Common myeloid progenitor, CD34-positive (primary cell): ENCODE measurements around the gene MAP2K5.

Experiments
- CTCF ChIA-PET: fragments of 350-600 bp; sonication (Branson Sonifier 250); formaldehyde crosslinking; loops from one replicate; lab custom pipeline; 2021; ENCODE audit warnings: antibody characterized with exemption; lab: Charles Lee
- POLR2A ChIA-PET: fragments of 350-600 bp; sonication (Branson Sonifier 250); formaldehyde crosslinking; loops from one replicate; lab custom pipeline; 2021; ENCODE audit warnings: antibody characterized with exemption; lab: Charles Lee
- DNase-seq, 3 donors: peaks; one replicate each; pipeline versions ENCODE4 v3.0.0 to v3.0.0-alpha.2; 2013
- H3K27ac ChIP-seq, 2 experiments: 1 replicate in 1 of 2; 2 replicates in 1 of 2; pipeline ENCODE4 v1.7.0; 2013; ENCODE audit warnings: inconsistent platforms in 2 of 2, low read length in 2 of 2, mild to moderate bottlenecking in 2 of 2, low read depth in 1 of 2, moderate library complexity in 1 of 2; ENCODE audit not compliant: severe bottlenecking in 2 of 2, insufficient read depth in 1 of 2, poor library complexity in 1 of 2
- H3K27me3 ChIP-seq, 5 experiments: replicated peaks in 2 of 5; 1 replicate in 3 of 5; 2 replicates in 2 of 5; pipeline versions ENCODE4 v1.6.1 to v1.7.0; 2013; ENCODE audit warnings: low read length in 4 of 5, mild to moderate bottlenecking in 2 of 5, moderate library complexity in 2 of 5, inconsistent platforms in 1 of 5; ENCODE audit not compliant: insufficient read depth in 5 of 5, control insufficient read depth in 4 of 5
- H3K36me3 ChIP-seq, 4 experiments: 1 replicate in 2 of 4; 2 replicates in 2 of 4; pipeline versions ENCODE4 v1.6.1 to v1.7.0; 2013; ENCODE audit warnings: low read length in 3 of 4, control low read depth in 1 of 4, mild to moderate bottlenecking in 1 of 4; ENCODE audit not compliant: control insufficient read depth in 4 of 4, insufficient read depth in 4 of 4
- H3K4me1 ChIP-seq, 4 experiments: 1 replicate in 3 of 4; 2 replicates in 1 of 4; pipeline versions ENCODE4 v1.6.1 to v1.7.1; 2013; ENCODE audit warnings: low read length in 3 of 4, mild to moderate bottlenecking in 3 of 4, control low read depth in 1 of 4, inconsistent platforms in 1 of 4, moderate library complexity in 1 of 4; ENCODE audit not compliant: control insufficient read depth in 4 of 4, insufficient read depth in 4 of 4; ENCODE audit errors: control extremely low read depth in 1 of 4
- H3K4me3 ChIP-seq, 7 experiments: 1 replicate in 4 of 7; 2 replicates in 3 of 7; pipeline versions ENCODE4 v1.5.1 to v1.7.0; 2013; ENCODE audit warnings: mild to moderate bottlenecking in 7 of 7, low read length in 6 of 7, moderate library complexity in 6 of 7, inconsistent platforms in 2 of 7, low read depth in 2 of 7, control low read depth in 1 of 7; ENCODE audit not compliant: insufficient read depth in 4 of 7, control insufficient read depth in 1 of 7; ENCODE audit errors: extremely low read depth in 1 of 7
- H3K9me3 ChIP-seq, 5 experiments: 1 replicate in 4 of 5; 2 replicates in 1 of 5; pipeline versions ENCODE4 v1.6.1 to v1.7.1; 2013; ENCODE audit warnings: low read length in 4 of 5, mild to moderate bottlenecking in 2 of 5, inconsistent platforms in 1 of 5, low read depth in 1 of 5, moderate library complexity in 1 of 5; ENCODE audit not compliant: control insufficient read depth in 4 of 5, insufficient read depth in 2 of 5; ENCODE audit errors: control extremely low read depth in 1 of 5
- WGBS: methylation state at CpG from one replicate; pipeline ENCODE4 v1.1.5; 2013; ENCODE audit not compliant: insufficient coverage; 5-methylcytosine and 5-hydroxymethylcytosine counted together

The MAP2K5 gene

GRCh38 chr15:67778968-67779548 lies 236.6 kb downstream of the MAP2K5 start:
- peak in 1 of 3 donors; percentile 33 for DNase-seq
- no peak overlapping the region for H3K4me3 ChIP-seq
- H3K36me3 ChIP-seq: peaks cover 0 to 7% (median 3%) of the 10 kb centered on the region in 4 experiments
- ChIA-PET CTCF (interaction anchor here (0.9 to 1.3 kb wide), 5 partner anchors 9 to 166 kb away, joined by 3 read pairs; no protein-coding TSS in a partner anchor), POLR2A (interaction anchor here (1.0 kb wide), 1 partner anchor 24 kb away, joined by 3 read pairs; no protein-coding TSS in a partner anchor)
- no peaks in the 10 kb centered on the region for H3K27me3 ChIP-seq
- 79% methylated on average over 2 of the region's 5 CpGs for WGBS
- H3K9me3 ChIP-seq: no peaks in the 10 kb centered on the region
- no peak overlapping the region for H3K27ac ChIP-seq
- peaks cover 10 to 36% (median 27%) of the 10 kb centered on the region in 4 experiments for H3K4me1 ChIP-seq

- no peaks in the 10 kb centered on the region for H3K9me3 ChIP-seq
- peak; percentile 76 to 93 (median 91) for DNase-seq
- H3K36me3 ChIP-seq: peaks cover 0 to 4% (median 2%) of the 10 kb centered on the region in 4 experiments
- H3K27me3 ChIP-seq: no peaks in the 10 kb centered on the region
- peak overlapping the region in 3 of 7 experiments; percentile 1 to 40 (median 27) for H3K4me3 ChIP-seq
- H3K4me1 ChIP-seq: peaks cover 10 to 42% (median 33%) of the 10 kb centered on the region in 4 experiments
- H3K27ac ChIP-seq: no peak overlapping the region
- CTCF ChIA-PET: interaction anchor here (0.9 to 2.8 kb wide), 3 partner anchors 15 to 166 kb away, joined by 3 to 9 read pairs (median 3); no protein-coding TSS in a partner anchor
- 0% methylated on average over 2 of the region's 6 CpGs for WGBS
- POLR2A ChIA-PET: interaction anchor here (0.5 to 1.0 kb wide), 2 partner anchors 25 to 415 kb away, joined by 3 to 5 read pairs; no protein-coding TSS in a partner anchor
Observed at GRCh38 chr15:67779549-67780111, 237.1 kb downstream of the MAP2K5 start.

GRCh38 chr15:67781061-67781460 lies 238.6 kb downstream of the MAP2K5 start:
- 100% methylated on average over 1 of the region's 3 CpGs for WGBS
- Histone ChIP-seq H3K27me3 (no peaks in the 10 kb centered on the region), H3K9me3 (no peaks in the 10 kb centered on the region), H3K4me1 (peaks cover 10 to 51% (median 43%) of the 10 kb centered on the region in 4 experiments), H3K36me3 (no peaks in the 10 kb centered on the region), H3K27ac (no peak overlapping the region), H3K4me3 (no peak overlapping the region)
- ChIA-PET POLR2A (no interaction called here), CTCF (interaction anchor here (1.2 to 2.8 kb wide), 3 partner anchors 13 to 55 kb away, joined by 3 to 9 read pairs (median 6); no protein-coding TSS in a partner anchor)
- DNase-seq: no peak

GRCh38 chr15:67781907-67782690 lies 239.6 kb downstream of the MAP2K5 start:
- H3K27ac ChIP-seq: no peak overlapping the region
- H3K27me3 ChIP-seq: no peaks in the 10 kb centered on the region
- no peaks in the 10 kb centered on the region for H3K36me3 ChIP-seq
- DNase-seq: no peak
- ChIA-PET POLR2A (no interaction called here), CTCF (interaction anchor here (1.0 to 2.8 kb wide), 4 partner anchors 12 to 54 kb away, joined by 3 to 9 read pairs (median 5); no protein-coding TSS in a partner anchor)
- H3K9me3 ChIP-seq: no peaks in the 10 kb centered on the region
- peaks cover 10 to 51% (median 43%) of the 10 kb centered on the region in 4 experiments for H3K4me1 ChIP-seq
- H3K4me3 ChIP-seq: no peak overlapping the region
- WGBS: 97% methylated on average over 10 of the region's 10 CpGs

GRCh38 chr15:67782691-67782991 lies 240.1 kb downstream of the MAP2K5 start:
- Histone ChIP-seq H3K27me3 (no peaks in the 10 kb centered on the region), H3K27ac (no peak overlapping the region), H3K4me3 (no peak overlapping the region), H3K4me1 (peaks cover 10 to 51% (median 43%) of the 10 kb centered on the region in 4 experiments), H3K9me3 (no peaks in the 10 kb centered on the region), H3K36me3 (no peaks in the 10 kb centered on the region)
- ChIA-PET CTCF (interaction anchor here (1.0 kb wide), 1 partner anchor 36 kb away, joined by 4 read pairs; no protein-coding TSS in a partner anchor), POLR2A (interaction anchor here (1.0 kb wide), 1 partner anchor 44 kb away, joined by 3 read pairs; no protein-coding TSS in a partner anchor)
- WGBS: 92% methylated on average over 7 of the region's 7 CpGs
- no peak for DNase-seq

GRCh38 chr15:67783303-67783702 lies 240.8 kb downstream of the MAP2K5 start:
- Histone ChIP-seq H3K4me3 (no peak overlapping the region), H3K27me3 (no peaks in the 10 kb centered on the region), H3K4me1 (peaks cover 10 to 51% (median 43%) of the 10 kb centered on the region in 4 experiments), H3K9me3 (no peaks in the 10 kb centered on the region), H3K36me3 (no peaks in the 10 kb centered on the region), H3K27ac (no peak overlapping the region)
- peak; percentile 86 to 97 (median 97) for DNase-seq
- 12% methylated on average over 7 of the region's 7 CpGs for WGBS
- ChIA-PET POLR2A (interaction anchor here (1.0 kb wide), 1 partner anchor 43 kb away, joined by 3 read pairs; no protein-coding TSS in a partner anchor), CTCF (interaction anchor here (1.0 to 1.8 kb wide), 4 partner anchors 35 to 53 kb away, joined by 3 to 5 read pairs (median 4); no protein-coding TSS in a partner anchor)
